NCI-H128 (cell line): ENCODE measurements around the gene BAG1.

Experiments used
- DNase-seq: peaks from one replicate; lab custom pipeline; 2025; ENCODE audit not compliant: unreplicated experiment; lab: John Stamatoyannopoulos, UW

Gene BAG1

DNA sequence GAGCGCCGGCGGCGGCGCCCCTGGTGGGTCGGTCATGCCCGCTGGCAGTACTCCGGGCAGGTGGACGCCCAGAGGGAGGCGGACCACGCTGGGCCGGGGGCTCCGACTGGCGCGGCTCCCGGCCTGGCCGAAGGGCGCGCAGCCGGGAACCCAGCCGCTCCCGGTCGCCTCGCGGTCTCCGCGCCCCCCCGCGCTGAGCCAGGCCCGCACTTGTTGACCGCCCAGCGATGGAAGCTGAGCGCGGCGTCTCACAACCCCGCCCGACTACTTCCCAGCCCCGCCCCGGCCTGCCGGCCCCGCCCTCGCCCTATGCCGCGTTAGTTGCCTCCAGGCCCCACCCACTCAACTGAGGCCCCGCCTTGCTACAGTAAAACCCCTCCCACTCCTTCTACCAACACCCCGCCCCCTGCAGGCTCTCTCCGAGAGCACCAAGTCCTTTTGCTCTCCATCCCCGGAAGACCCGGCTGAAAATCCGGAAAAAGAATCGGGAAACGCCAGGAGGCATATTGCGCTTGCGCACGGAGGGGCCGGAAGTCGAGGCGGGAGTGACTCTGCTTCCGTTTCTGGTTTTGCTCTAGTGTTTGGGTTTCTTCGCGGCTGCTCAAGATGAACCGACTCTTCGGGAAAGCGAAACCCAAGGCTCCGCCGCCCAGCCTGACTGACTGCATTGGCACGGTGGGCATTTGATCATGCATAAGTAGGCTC, at the start of gene BAG1, which contains the start of gene CHMP5:
TSS of gene BAG1 (minus strand) at position 236 of the 705 bp plus-strand sequence.
TSS of gene CHMP5 (plus strand) at position 577 of the 705 bp plus-strand sequence. CDS start at position 607, 30 bp downstream.
- DNase-seq: peak; percentile 97

DNA sequence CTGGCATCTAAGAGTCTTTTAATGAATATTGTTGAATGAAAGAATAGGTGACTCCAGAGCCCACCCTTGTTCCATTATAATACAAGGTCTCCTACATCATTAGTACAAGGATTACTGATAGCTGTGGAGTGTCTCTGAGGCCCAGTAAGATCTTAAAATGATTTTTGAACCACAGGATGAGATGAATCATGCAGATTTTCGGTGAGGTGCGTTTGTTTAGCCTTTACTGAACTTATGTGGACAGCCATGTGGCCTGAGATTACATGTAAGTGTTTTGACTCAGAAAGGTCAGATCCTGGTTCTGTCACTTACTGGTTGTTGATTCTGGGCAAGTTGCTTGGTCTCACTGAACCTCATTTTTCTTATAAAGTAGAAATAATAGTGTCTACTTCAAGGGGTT, 47.4 kb upstream of the BAG1 start:
- no peak for DNase-seq

DNA sequence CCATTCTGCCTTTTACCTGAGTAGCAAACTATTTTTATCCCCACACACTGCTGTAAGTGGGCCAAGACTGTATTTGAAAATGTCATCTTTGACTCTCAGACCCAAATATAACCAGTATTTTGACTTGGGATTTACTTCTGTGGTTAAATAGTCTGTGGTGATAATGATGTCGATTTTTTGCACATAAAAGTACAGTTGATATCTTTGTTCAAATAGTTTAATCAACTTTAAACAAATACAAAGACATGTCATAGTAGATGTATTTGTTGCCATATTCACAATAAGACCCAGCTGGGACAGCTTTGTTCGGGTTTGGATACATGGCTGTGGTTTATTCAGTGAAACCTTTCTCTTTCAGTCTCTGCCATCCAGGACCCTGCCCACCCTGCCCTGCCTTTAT, 46.2 kb upstream of the BAG1 start:
- DNase-seq: no peak

GRCh38 chr9:33309903-33310302, 45.4 kb upstream of the BAG1 start:
- DNase-seq: no peak

- no peak for DNase-seq
Observed at GRCh38 chr9:33307067-33307466, 42.6 kb upstream of the BAG1 start.

DNA sequence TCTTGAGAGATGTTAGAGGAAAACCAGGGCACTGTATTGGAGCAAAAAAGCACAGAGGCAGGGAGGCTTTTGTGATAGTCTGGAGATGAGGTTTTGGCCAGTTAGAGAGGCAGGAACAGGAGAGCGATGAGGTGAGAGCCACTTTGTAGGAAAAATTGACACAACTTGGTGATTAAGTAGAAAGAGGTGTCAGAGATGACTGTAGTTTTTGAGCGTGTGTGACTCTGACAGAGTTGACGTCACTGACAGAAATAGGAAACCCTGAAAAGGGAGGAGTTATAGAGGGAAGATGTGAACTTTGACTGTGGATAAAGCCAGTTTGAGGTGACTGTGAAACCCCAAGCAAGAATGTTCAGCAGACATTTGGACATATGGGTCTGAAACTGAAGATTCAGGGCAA, 41.5 kb upstream of the BAG1 start:
- DNase-seq: no peak

DNA sequence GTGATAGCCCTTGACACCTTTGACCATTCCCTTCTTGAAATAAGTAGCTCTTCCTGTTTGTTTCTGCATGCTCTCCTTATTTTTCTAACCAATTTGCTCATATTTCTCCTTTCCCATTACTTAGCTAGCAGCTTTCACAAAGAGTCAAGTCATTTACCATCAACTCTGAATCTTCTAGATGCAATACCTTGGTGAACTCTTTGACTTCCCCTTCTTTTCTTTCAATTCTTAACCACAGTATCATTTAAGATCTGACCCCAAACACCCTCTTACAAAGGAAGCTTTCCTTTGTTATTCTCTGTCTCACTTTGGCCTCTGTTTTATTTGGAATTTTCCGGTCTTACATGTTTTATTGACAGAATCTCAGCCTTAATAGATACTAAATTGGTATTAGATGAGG, 39.9 kb upstream of the BAG1 start:
- DNase-seq: no peak

GRCh38 chr9:33300546-33300945, 36.0 kb upstream of the BAG1 start:
- DNase-seq: no peak

DNA sequence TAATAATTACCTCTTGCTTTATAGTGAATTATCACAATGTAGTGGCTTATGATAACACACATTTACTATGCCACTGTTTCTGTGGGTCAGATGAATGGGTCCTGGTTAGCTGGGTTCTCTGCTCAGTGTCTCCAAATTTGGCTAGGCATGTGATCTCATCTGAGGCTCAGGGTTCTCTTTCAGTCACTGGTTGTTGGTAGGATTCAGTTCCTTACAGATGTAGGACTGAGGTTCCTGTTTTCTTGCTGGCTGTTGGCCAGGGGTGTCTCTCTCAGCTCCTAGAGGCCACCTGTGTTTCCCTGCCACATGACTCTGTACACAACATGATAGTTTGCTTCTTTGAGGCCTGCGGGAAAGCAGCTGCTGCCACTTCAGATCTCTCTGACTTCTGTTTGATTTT, 32.9 kb upstream of the BAG1 start:
- DNase-seq: no peak

GRCh38 chr9:33295571-33295970, 31.1 kb upstream of the BAG1 start:
- no peak for DNase-seq

GRCh38 chr9:33294670-33295432, 30.3 kb upstream of the BAG1 start:
- no peak for DNase-seq

DNA sequence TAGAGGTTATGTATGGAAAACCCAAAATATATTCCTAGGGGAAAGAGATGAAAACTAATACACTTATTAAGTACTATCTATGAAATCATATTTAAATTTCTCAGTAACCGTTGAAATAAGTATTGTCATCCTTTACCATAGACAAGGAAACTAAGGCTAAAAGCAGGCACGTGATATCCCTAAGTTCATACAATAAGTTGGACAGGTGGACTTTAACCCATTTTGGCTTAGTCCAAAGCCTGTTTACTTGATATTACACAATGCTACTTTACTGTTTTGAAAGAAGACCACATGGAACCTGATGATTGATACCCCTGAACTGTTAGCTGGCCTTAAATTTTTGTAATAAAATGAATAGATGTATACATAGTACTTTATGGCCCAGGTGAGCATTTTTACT, 29.3 kb upstream of the BAG1 start:
- DNase-seq: no peak

DNA sequence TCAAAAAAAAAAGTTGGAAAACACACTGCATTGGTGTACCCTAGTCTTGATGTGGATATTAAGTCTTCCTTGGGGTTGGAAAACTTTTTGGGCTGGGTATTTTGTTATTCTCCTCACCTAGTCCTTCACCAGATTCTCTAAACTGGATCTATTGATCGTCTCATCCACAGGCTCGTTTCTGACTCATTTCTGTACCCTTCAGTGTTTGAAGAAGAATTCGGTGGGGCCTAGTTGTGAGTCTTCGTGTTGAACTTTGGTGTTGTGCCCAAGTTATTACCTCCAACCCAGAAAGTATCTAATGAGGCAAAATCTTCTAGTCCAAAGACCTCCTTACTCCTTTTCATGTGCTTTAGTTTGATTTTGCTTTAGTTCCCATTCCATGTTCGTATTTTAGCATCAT, 27.4 kb upstream of the BAG1 start:
- no peak for DNase-seq

GRCh38 chr9:33291031-33291397, 26.5 kb upstream of the BAG1 start:
- DNase-seq: no peak

GRCh38 chr9:33290247-33291030, 25.9 kb upstream of the BAG1 start, which contains the start of gene NFX1:
Gene NFX1 (plus strand): TSS chr9:33290516. CDS start chr9:33290573, 57 bp downstream.
- DNase-seq: peak; percentile 96

DNA sequence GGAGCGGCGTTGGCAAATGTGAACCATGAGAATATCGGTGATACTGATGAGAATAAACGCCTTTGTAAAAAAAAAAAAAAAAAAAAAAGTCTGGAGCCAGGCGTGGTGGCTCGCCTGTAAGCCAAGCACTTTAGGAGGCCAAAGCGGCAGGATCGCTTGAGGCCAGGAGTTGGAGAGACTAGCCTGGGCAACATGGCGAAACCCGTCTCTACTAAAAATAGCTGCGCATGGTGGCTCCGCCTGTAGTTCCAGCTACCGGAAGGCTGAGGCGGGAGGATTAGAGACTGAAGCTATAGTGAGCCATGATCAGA, 25.4 kb upstream of the BAG1 start:
- DNase-seq: no peak

- DNase-seq: no peak
Observed at GRCh38 chr9:33289496-33289895, 25.0 kb upstream of the BAG1 start.

DNA sequence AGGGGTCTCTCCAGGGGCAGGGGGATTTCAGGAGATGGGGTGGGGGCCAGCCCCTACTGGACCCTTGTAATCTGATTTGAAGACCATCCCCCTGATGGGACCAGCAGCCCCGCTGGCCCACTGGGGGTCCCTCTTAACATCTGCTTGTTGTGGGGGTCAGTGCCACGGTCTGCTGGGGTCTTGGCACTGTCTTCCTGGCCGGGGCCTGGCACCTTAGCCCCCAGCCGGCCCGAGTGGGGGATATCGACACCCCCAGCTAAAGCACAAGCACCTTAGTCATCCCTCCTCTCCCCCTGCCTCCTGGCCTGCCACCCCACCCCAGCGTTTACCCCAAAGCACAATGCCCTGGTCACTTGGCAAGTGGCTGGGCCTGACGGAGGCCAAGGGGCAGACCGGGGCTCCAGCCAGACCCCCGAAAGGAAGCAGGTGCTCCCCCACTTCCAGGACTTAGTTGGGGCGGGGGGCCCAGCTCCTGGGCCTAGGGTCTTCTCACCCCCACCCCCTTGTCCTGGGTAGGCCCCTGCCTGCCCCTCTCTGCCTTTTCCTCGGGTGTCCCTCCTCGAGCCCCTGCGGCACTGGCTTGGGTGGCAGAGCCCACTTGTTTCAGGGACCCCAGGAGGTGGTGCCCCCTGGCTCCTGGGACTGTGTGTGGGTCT, 24.4 kb upstream of the BAG1 start:
- DNase-seq: no peak

GRCh38 chr9:33288235-33288634, 23.7 kb upstream of the BAG1 start:
- DNase-seq: no peak

DNA sequence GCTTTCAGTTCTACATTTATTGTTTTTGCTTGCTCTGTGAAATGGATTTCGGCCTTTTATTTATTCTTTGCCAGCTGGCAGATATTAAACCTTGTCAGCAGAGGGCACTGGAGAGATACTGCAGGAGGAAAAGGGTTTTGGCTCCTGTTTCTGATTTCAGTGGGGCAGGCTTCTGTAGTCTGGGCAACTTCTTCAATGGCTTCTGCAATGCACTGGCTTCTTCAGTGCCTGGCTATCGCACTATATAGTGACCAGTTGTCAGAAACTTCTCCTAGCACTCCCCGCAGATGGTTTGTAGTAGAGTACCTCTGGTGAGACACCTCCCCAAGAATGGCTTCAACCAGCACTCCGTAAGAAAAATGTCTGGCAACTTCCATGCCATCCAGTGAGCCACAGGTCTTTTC, 22.6 kb upstream of the BAG1 start:
- no peak for DNase-seq

GRCh38 chr9:33285502-33285901, 21.0 kb upstream of the BAG1 start:
- no peak for DNase-seq
